CD4-positive, alpha-beta T cell treated with Interleukin-15 for 1 hour (primary cell): ENCODE measurements around the gene UMODL1.
"Not testable (repeated sequence)": the region's sequence is repeated elsewhere in the genome, so short reads cannot be mapped to it uniquely, and the experiment has no call there.

ENCODE experiments used
- DNase-seq: peaks from one replicate; pipeline ENCODE4 v3.0.0-alpha.2; 2020

Gene UMODL1

GRCh38 chr21:42101246-42101645 is 30.1 kb downstream of the UMODL1 start:
- no peak for DNase-seq

- DNase-seq: no peak
Measured at GRCh38 chr21:42102076-42102475, 31.0 kb downstream of the UMODL1 start.

GRCh38 chr21:42102526-42102925 is 31.4 kb downstream of the UMODL1 start:
- DNase-seq: no peak

- no peak for DNase-seq
Measured at GRCh38 chr21:42102991-42103390, 31.9 kb downstream of the UMODL1 start.

- DNase-seq: no peak
Measured at GRCh38 chr21:42103843-42104242, 32.7 kb downstream of the UMODL1 start.

- DNase-seq: no peak
Measured at GRCh38 chr21:42105476-42106315, 34.6 kb downstream of the UMODL1 start.

- no peak for DNase-seq
Measured at GRCh38 chr21:42106425-42106824, 35.3 kb downstream of the UMODL1 start.

GRCh38 chr21:42107177-42107880 is 36.2 kb downstream of the UMODL1 start:
- DNase-seq: no peak

GRCh38 chr21:42107881-42108553 is 36.9 kb downstream of the UMODL1 start:
- DNase-seq: peak; percentile 74

- DNase-seq: no peak
Measured at GRCh38 chr21:42108554-42109340, 37.6 kb downstream of the UMODL1 start.

GRCh38 chr21:42109473-42109872 is 38.4 kb downstream of the UMODL1 start:
- no peak for DNase-seq

- no peak for DNase-seq
Measured at GRCh38 chr21:42109873-42110525, 38.9 kb downstream of the UMODL1 start.

GRCh38 chr21:42110691-42111469 is 39.8 kb downstream of the UMODL1 start:
- DNase-seq: no peak

GRCh38 chr21:42111470-42111743 is 40.3 kb downstream of the UMODL1 start:
- no peak for DNase-seq

- DNase-seq: no peak
Measured at GRCh38 chr21:42111811-42112210, 40.7 kb downstream of the UMODL1 start.

- DNase-seq: no peak
Measured at GRCh38 chr21:42112238-42112637, 41.1 kb downstream of the UMODL1 start.

- no peak for DNase-seq
Measured at GRCh38 chr21:42112857-42113256, 41.7 kb downstream of the UMODL1 start.

GRCh38 chr21:42113926-42114409 is 42.9 kb downstream of the UMODL1 start:
- no peak for DNase-seq

- DNase-seq: no peak
Measured at GRCh38 chr21:42114646-42115045, 43.5 kb downstream of the UMODL1 start.

- no peak for DNase-seq
Measured at GRCh38 chr21:42115136-42115683, 44.1 kb downstream of the UMODL1 start.

GRCh38 chr21:42116551-42116950 is 45.4 kb downstream of the UMODL1 start:
- DNase-seq: not testable (repeated sequence)
